Right lobe of liver (tissue), 4 donors: ENCODE results near the gene MGP.

Experiments
- POLR2A ChIP-seq: fragments of 450-650 bp; IDR thresholded peaks from one replicate; pipeline ENCODE4 v1.6.1; 2017; ENCODE audit warnings: antibody characterized with exemption, mild to moderate bottlenecking
- TF ChIP-seq, protein P1 (sequence below), 4 donors: fragments of 200-600 bp in 3 of 4; fragments of 450-650 bp in 1 of 4; IDR thresholded peaks; one replicate each; pipeline versions ENCODE4 v1.5.1 to v1.8.0; 2016 to 2022; ENCODE audit warnings: antibody characterized with exemption in 4 of 4, mild to moderate bottlenecking in 2 of 4
- donor health status: DM: no; HTN: no; CAD: no.
- donor health status: DM: no; HTN: no; CAD: no.
- donor health status: DM: no; HTN: yes; CAD: no.

DNA sequence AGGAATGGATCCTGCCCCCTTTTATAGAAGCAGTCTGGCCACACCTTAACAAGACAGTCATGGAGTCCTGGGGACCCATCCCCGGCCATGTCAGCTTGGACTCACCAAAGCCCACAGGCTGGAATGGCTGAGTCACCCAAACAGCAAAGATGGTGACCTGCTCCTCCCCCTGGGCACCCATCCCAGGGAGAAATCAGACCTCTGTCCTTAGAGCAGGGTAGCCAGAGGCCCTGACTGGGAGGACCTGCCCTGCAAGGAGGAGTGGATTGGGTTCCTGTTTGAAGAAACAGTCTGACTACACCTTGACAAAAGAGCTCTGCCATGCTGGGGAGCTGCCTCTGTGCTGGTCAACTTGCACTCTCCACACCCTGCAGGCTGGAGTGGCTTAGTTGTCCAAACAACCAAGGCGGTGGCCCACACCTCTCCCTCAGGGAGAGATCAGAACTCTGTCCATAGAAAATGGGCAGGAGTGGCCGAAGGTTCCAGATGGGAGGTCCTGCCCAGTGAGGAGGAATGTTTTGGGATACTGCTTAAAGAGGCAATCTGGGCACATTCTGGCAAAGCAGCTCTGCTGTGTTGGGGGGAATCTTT, 16.6 kb downstream of the MGP start:
- TF ChIP-seq POLR2A = no peak
- TF ChIP-seq, protein P1, sequence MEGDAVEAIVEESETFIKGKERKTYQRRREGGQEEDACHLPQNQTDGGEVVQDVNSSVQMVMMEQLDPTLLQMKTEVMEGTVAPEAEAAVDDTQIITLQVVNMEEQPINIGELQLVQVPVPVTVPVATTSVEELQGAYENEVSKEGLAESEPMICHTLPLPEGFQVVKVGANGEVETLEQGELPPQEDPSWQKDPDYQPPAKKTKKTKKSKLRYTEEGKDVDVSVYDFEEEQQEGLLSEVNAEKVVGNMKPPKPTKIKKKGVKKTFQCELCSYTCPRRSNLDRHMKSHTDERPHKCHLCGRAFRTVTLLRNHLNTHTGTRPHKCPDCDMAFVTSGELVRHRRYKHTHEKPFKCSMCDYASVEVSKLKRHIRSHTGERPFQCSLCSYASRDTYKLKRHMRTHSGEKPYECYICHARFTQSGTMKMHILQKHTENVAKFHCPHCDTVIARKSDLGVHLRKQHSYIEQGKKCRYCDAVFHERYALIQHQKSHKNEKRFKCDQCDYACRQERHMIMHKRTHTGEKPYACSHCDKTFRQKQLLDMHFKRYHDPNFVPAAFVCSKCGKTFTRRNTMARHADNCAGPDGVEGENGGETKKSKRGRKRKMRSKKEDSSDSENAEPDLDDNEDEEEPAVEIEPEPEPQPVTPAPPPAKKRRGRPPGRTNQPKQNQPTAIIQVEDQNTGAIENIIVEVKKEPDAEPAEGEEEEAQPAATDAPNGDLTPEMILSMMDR (IDR thresholded peaks at IDR 0.05) = no peak
